Right ventricle myocardium inferior (tissue), 1 donor: Measurements from ENCODE around the gene SHROOM2. TPM values are rescaled to one million over a fixed set of nuclear protein-coding genes. Genes with fewer than 3 reads are reported as not detected.

Experiments used
- ATAC-seq: fragments of 200-7000 bp; cut with Tn5 transposase; one replicate; pipeline ENCODE4 v1.9.1; 2020; ENCODE audit warnings: mild to moderate bottlenecking, moderate library complexity
- DNase-seq: peaks from one replicate; pipeline ENCODE4 v3.0.0; 2021; ENCODE audit errors: missing footprints
- intact Hi-C: fragments of 100-400 bp; cut with DNase I; formaldehyde crosslinking; loops from one replicate; pipeline ENCODE4 v1.11.0; 2022
- total RNA-seq: library from RNA; stranded (reverse); fragmentation: NEBNext Ultra II Directional; extraction: Animal tissue kit (Norgen Biotek cat#: 25700); gene quantifications from one replicate; pipeline ENCODE4 v1.2.1, GENCODE V29; 2021
- donor health status: DM: no; HTN: yes; CAD: no; lungs with severe emphysema.

SHROOM2 gene
- total RNA-seq, 1 donor from 2014 or later, result 0.60 TPM

GRCh38 chrX:9878146-9878820 is 92.1 kb downstream of the SHROOM2 start:
- DNase-seq (no peak), ATAC-seq (no peak)
- intact Hi-C loops, result no loop called here

DNA sequence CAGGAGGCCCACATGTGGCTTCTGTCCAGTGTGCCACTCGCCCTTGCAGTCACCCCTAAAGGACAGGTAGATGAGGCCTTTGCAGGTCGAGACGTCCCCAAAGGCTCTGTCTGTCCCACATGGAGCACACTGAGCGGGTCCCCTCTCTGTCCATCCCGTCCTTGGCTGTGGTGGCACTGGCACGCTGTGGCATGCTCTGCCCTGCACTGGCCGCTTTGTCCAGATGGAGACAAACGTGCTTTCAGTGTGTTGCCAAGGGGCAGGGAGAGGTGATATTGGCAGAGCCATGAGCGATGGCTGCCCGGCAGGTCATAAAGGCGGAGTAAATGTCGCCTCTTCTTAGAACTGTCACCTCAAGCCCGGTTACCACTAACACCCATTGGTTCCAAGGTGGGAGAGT is 94.0 kb downstream of the SHROOM2 start:
- intact Hi-C loops, result loop anchor here (5.0 to 10.0 kb wide), 2 partner anchors 115 to 242 kb away; no protein-coding TSS in a partner anchor
- DNase-seq (no peak), ATAC-seq (no peak)

DNA sequence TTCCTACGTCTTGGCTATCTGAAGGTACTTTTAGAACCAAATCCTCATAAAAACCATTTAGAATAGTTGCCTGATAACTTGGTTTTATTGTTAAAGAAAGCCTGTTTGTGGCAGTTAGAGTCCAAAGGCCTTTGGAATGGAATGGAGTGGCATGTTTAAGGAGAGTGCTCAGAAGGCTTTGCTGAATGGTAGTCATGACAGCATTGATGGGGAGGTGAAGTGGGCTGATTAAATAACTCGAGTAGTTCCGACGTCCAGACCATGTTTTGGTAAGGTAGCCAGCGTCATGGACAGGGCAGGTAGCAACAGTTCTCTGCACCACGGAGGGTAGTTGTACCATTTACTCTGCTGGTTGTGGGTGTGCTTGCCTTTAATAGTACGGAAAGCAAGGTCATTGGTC is 94.6 kb downstream of the SHROOM2 start:
- ATAC-seq, result no peak
- intact Hi-C loops, result loop anchor here (5.0 to 10.0 kb wide), 2 partner anchors 114 to 241 kb away; no protein-coding TSS in a partner anchor
- no peak for DNase-seq

- ATAC-seq (no peak), DNase-seq (no peak)
- intact Hi-C loops, result loop anchor here (5.0 to 10.0 kb wide), 2 partner anchors 112 to 239 kb away; no protein-coding TSS in a partner anchor
Observed at GRCh38 chrX:9882669-9883446, 96.6 kb downstream of the SHROOM2 start.

DNA sequence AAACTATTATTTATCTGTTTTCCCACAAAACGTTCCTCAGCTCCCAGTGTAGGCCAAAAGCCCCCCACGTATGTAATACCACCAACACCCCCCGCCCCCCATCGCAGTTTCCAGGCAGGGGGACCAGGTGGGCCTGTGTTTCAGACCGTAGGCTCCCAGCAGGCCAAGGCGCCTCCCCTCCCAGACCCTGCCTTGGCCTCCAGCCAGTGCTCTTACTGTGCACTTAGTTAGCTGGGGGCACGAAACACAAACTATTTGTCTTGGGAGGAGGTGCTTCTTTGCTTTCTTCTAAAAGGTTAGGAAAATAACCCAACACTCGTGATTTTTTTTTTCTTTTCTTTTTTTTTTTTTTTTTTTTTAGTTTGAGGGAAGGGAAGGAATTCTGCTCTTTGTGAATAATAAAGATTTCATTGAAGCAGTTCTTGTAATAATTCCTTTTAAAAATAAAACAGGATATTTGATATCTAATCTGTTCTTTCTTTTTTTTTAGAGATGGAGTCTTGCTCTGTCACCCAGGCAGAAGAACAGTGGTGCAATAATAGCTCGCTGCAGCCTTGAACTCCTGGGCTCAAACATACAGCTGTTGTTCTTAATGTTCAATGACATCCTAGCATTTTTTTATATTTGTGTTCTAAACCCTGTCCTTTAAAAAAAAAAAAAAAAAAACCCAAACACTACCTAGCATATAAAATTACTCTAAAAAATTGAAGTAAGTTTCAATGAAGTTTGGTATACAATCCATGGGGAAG is 98.0 kb downstream of the SHROOM2 start:
- intact Hi-C loops, result loop anchor here (5.0 to 10.0 kb wide), 2 partner anchors 111 to 238 kb away; no protein-coding TSS in a partner anchor
- ATAC-seq, result no peak
- DNase-seq, result no peak

DNA sequence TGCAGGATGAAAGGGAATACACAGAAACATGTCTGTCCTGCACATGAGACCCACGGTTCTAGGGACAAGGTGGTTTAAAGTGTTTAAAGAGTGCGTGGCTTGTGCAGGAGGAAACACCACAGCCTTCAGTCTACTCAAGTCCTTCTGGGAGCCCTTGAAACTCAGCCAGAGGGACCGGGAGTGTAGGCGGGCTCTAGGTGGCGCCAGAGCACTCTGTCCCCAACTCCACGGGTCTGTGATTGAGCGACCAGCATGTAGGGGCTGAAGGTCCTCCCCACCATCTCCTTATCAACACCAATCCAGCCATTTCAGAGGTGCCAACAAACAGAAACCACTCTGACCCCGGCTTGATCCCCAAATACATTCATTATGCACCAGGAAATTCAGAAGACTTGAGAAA is 98.9 kb downstream of the SHROOM2 start:
- peak; percentile 72 for ATAC-seq
- no peak for DNase-seq
- intact Hi-C loops, result loop anchor here (10.0 kb wide), 1 partner anchor 110 kb away; no protein-coding TSS in a partner anchor

- DNase-seq, result no peak
- no peak for ATAC-seq
- intact Hi-C loops, result loop anchor here (10.0 kb wide), 1 partner anchor 107 kb away; no protein-coding TSS in a partner anchor
Observed at GRCh38 chrX:9887659-9888297, 101.5 kb downstream of the SHROOM2 start.

- intact Hi-C loops, result loop anchor here (10.0 kb wide), 1 partner anchor 106 kb away; no protein-coding TSS in a partner anchor
- DNase-seq (no peak), ATAC-seq (no peak)
Observed at GRCh38 chrX:9888953-9889470, 102.8 kb downstream of the SHROOM2 start.

GRCh38 chrX:9890681-9891091 is 104.5 kb downstream of the SHROOM2 start:
- intact Hi-C loops, result no loop called here

DNA sequence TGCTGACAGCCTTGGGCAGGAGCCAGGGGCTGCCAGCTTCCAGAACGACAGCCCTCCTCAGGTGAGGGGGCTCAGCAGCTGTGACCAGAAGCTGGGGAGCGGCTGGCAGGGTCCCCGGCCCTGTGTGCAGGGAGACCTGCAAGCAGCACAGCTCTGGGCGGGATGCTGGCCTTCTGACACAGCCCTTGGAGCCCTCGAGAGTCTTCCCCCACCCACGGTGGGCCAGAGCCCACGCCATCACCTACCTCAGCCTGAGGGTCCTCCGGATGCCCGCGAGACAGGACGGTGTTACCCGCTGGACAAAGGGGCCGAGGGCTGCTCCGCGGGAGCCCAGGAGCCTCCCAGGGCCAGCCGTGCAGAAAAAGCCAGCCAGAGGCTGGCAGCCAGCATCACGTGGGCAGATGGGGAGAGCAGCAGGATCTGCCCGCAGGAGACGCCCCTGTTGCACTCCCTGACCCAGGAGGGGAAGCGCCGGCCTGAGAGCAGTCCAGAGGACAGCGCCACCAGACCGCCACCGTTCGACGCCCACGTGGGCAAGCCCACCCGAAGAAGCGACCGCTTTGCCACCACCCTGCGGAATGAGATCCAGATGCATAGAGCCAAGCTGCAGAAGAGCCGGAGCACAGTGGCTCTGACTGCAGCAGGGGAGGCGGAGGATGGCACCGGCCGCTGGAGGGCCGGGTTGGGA is 109.1 kb downstream of the SHROOM2 start:
- intact Hi-C loops, result no loop called here
- ATAC-seq, result no peak
- no peak for DNase-seq

More at GRCh38 chrX:9890681-9891091, 104.5 kb downstream of the SHROOM2 start:
- ATAC-seq (no peak), DNase-seq (no peak)

- DNase-seq (no peak), ATAC-seq (no peak)
- intact Hi-C loops, result no loop called here
Observed at GRCh38 chrX:9897761-9898161, 111.5 kb downstream of the SHROOM2 start.

GRCh38 chrX:9899640-9900111 is 113.4 kb downstream of the SHROOM2 start:
- DNase-seq (no peak), ATAC-seq (no peak)
- intact Hi-C loops, result no loop called here

DNA sequence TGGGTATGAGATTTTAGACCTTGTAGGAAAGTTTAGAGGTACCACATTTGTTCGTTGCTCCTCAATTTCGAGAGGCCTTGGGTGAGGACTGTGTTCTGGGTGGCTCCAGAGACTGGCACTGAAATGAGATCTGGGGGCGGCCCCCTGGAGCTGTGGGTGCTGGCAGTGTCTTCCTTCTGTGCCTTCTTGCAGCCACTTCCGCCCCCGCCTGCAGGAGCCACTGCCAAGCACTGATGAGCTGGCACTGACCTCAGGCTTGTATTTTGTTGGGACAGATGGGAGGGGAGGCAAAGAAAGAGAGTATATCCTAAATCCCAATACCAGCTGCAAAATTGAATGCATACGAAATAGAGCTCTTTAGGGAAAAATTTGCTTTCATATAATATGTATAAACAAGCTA is 116.4 kb downstream of the SHROOM2 start:
- no peak for DNase-seq
- intact Hi-C loops, result no loop called here
- ATAC-seq, result no peak

- ATAC-seq, result no peak
- DNase-seq, result no peak
- intact Hi-C loops, result no loop called here
Observed at GRCh38 chrX:9903146-9903545, 116.9 kb downstream of the SHROOM2 start.

- no peak for ATAC-seq
- intact Hi-C loops, result no loop called here
- DNase-seq, result no peak
Observed at GRCh38 chrX:9905288-9905687, 119.1 kb downstream of the SHROOM2 start.

DNA sequence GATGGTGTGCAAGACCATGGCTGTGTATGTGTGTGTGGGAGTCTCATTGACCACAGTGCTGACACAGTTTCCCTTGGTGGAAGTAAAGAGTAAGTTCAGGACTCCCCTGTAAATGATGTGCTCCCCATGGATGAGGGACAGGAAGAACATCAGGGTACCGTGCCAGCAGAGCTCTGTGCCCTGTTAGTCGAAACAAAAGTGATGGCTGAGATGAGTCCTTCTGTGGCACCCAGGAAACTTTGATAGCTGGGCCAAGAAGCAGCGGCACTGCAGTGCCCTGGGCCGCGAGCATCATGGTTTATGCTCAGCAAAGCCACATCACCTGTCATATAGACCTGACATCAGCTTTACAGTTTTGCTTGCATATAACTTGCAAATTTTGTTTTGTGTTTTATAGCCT is 119.5 kb downstream of the SHROOM2 start:
- intact Hi-C loops, result no loop called here
- ATAC-seq (no peak), DNase-seq (no peak)

GRCh38 chrX:9906919-9907318 is 120.7 kb downstream of the SHROOM2 start:
- no peak for DNase-seq
- ATAC-seq, result no peak
- intact Hi-C loops, result no loop called here
